GM20000 (cell line): ENCODE measurements around the gene IVD.

Experiments used
- DNase-seq: peaks from one replicate; pipeline ENCODE4 v3.0.0; 2012; ENCODE audit warnings: low spot score
- CTCF ChIP-seq: IDR thresholded peaks from 2 replicates; pipeline ENCODE4 v1.5.1; 2012; ENCODE audit warnings: mild to moderate bottlenecking, control low read depth; ENCODE audit errors: extremely low read depth, missing control alignments

Gene IVD

GRCh38 chr15:40463279-40463678 is 57.7 kb downstream of the IVD start:
- TF ChIP-seq CTCF, result no peak
- no peak for DNase-seq

- TF ChIP-seq CTCF, result no peak
- DNase-seq, result no peak
These were observed 58.4 kb downstream of the IVD start for GRCh38 chr15:40463886-40464545.

GRCh38 chr15:40464595-40465185 is 59.1 kb downstream of the IVD start:
- no peak for DNase-seq
- no peak for TF ChIP-seq CTCF

GRCh38 chr15:40465939-40466338 is 60.3 kb downstream of the IVD start:
- TF ChIP-seq CTCF, result no peak
- DNase-seq, result no peak

- TF ChIP-seq CTCF, result no peak
- DNase-seq, result no peak
These were observed 61.0 kb downstream of the IVD start for GRCh38 chr15:40466426-40467260.

- no peak for DNase-seq
- no peak for TF ChIP-seq CTCF
These were observed 61.6 kb downstream of the IVD start for GRCh38 chr15:40467261-40467615.

GRCh38 chr15:40468898-40469331 is 63.3 kb downstream of the IVD start:
- TF ChIP-seq CTCF, result no peak
- DNase-seq, result no peak
